Measurements from ENCODE around the gene C1QTNF12. TPM values are rescaled to one million over a fixed set of nuclear protein-coding genes. Genes with fewer than 3 reads are reported as not detected.

Gene C1QTNF12
- total RNA-seq, 2 experiments from 2014 or later: 1.8 to 6.1 TPM

DNA sequence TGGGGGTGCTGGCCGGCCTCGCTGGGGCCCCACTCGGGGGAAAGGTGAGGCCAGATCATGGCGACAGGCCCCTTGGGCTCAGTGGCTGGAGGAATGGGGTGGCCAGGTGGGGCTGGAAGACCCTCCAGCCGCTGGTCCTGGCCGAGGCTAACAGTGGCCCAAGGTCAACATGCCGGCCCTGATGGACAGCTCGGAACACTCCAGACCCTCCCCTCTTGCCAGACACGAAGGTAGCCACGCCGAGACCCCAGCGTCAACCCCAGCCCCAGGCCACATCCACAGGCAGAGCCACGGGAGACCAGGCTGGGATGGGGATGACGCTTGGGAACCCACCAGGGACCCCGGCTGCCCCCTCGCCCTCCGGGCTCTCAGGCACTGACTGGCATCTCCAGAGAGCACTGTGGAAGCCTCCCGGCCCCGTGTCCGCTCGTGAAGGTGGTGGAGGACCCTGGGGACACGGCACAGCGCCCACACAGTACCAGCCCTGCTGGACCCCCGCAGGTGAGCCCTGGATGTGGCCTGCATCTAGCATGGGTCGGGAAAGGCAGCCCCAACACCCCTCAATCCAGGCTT lies 905 bp upstream of the C1QTNF12 start:
- H3K9me2 ChIP-seq (ENCODE audit: insufficient read depth, low read length): no peaks in the 10 kb centered on the region
- H3K4me2 ChIP-seq (ENCODE audit: low read length): no peak overlapping the region
- intact Hi-C loops (cut with micrococcal nuclease; ENCODE audit: unreplicated experiment): no loop called here
- no peaks in the 10 kb centered on the region for H3K9me3 ChIP-seq (ENCODE audit: low read length)
- 0 out of 2 replicates have a peak, but pooled peaks cover 5% of the 10 kb centered on the region for H3K36me3 ChIP-seq (ENCODE audit: insufficient read depth, low read length)
- DNase-seq (ENCODE audit: low spot score): no peak
- BruUV-seq (replicated peaks): no TSS peak
- H2AFZ ChIP-seq (ENCODE audit: low read length): no peak overlapping the region
- peaks cover 9% of the 10 kb centered on the region for H3K4me1 ChIP-seq (ENCODE audit: insufficient read depth, low read length, poor library complexity, severe bottlenecking)
- no peak overlapping the region for H3K4me3 ChIP-seq (ENCODE audit: low read depth, low read length, poor library complexity, severe bottlenecking)
- no peaks in the 10 kb centered on the region for H4K20me1 ChIP-seq (ENCODE audit: insufficient read depth, low read length)
- H3K27ac ChIP-seq (ENCODE audit: low read depth, low read length, poor library complexity, severe bottlenecking): no peak overlapping the region
- no peaks in the 10 kb centered on the region for H3K79me2 ChIP-seq (ENCODE audit: insufficient read depth, low read depth, low read length)
- ChIA-PET POLR2A (no interaction called here), CTCF (ENCODE audit: unreplicated experiment) (no interaction called here)
- TF ChIP-seq EZH2phosphoT487 (IDR thresholded peaks at IDR 0.05; ENCODE audit: borderline replicate concordance, low read depth, low read length): no peak
- TF ChIP-seq, protein P1, sequence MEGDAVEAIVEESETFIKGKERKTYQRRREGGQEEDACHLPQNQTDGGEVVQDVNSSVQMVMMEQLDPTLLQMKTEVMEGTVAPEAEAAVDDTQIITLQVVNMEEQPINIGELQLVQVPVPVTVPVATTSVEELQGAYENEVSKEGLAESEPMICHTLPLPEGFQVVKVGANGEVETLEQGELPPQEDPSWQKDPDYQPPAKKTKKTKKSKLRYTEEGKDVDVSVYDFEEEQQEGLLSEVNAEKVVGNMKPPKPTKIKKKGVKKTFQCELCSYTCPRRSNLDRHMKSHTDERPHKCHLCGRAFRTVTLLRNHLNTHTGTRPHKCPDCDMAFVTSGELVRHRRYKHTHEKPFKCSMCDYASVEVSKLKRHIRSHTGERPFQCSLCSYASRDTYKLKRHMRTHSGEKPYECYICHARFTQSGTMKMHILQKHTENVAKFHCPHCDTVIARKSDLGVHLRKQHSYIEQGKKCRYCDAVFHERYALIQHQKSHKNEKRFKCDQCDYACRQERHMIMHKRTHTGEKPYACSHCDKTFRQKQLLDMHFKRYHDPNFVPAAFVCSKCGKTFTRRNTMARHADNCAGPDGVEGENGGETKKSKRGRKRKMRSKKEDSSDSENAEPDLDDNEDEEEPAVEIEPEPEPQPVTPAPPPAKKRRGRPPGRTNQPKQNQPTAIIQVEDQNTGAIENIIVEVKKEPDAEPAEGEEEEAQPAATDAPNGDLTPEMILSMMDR (conservative IDR thresholded peaks at IDR 0.05; ENCODE audit: low read length): no peak

DNA sequence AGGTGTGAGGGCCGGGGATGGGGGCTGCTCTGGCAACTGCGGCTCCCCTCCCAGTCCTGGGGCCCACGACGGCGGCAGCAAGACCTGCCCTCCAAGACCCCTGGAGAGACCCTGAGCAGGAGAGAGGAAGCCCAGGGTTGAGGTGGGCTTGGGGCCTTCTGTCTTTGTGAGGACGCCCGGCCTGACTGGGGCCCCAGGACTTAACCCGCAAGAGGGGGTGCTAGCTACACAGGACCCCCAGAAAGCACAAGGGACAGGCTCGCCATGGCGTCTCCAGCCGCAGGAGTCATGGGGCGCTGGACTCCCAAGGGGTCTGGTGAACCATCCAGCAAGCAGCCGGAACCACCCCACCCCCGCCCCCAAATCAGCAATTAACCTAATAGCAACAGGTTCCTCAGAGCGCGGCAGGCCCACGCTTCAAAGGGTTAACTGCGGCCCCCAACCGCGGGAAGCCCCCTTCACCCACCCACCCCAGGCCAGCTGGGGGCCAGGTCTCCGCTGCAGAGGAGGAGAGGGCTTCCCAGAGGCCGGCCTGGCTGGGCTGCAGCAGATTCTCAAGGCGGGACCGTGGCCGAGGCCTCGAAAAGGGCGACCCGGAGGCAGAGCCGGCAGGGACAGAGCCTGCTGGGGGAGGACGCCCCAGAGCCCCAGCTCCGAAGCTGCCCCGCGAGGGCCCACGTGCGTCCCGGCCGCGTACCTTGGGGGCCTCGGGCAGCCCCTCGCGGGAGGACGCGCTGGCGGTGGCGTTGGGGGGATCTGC lies 525 bp downstream of the C1QTNF12 start:
- no peak overlapping the region for H3K4me3 ChIP-seq (ENCODE audit: low read depth, low read length, poor library complexity, severe bottlenecking)
- H3K4me1 ChIP-seq (ENCODE audit: insufficient read depth, low read length, poor library complexity, severe bottlenecking): peaks cover 7% of the 10 kb centered on the region
- no peak for DNase-seq (ENCODE audit: low spot score)
- no peaks in the 10 kb centered on the region for H4K20me1 ChIP-seq (ENCODE audit: insufficient read depth, low read length)
- H3K4me2 ChIP-seq (ENCODE audit: low read length): no peak overlapping the region
- H3K9me3 ChIP-seq (ENCODE audit: low read length): no peaks in the 10 kb centered on the region
- ChIA-PET POLR2A (no interaction called here), CTCF (ENCODE audit: unreplicated experiment) (no interaction called here)
- BruUV-seq (replicated peaks): no TSS peak
- no peaks in the 10 kb centered on the region for H3K9me2 ChIP-seq (ENCODE audit: insufficient read depth, low read length)
- intact Hi-C loops (cut with micrococcal nuclease; ENCODE audit: unreplicated experiment): no loop called here
- H3K27ac ChIP-seq (ENCODE audit: low read depth, low read length, poor library complexity, severe bottlenecking): no peak overlapping the region
- TF ChIP-seq, protein P1 (conservative IDR thresholded peaks at IDR 0.05; ENCODE audit: low read length): no peak
- TF ChIP-seq EZH2phosphoT487 (IDR thresholded peaks at IDR 0.05; ENCODE audit: borderline replicate concordance, low read depth, low read length): no peak
- no peak overlapping the region for H2AFZ ChIP-seq (ENCODE audit: low read length)
- no peaks in the 10 kb centered on the region for H3K79me2 ChIP-seq (ENCODE audit: insufficient read depth, low read depth, low read length)
- H3K36me3 ChIP-seq (ENCODE audit: insufficient read depth, low read length): no peaks in the 10 kb centered on the region

- Histone ChIP-seq H3K27ac (ENCODE audit: low read depth, low read length, poor library complexity, severe bottlenecking) (no peak overlapping the region), H3K36me3 (ENCODE audit: insufficient read depth, low read length) (no peaks in the 10 kb centered on the region), H4K20me1 (ENCODE audit: insufficient read depth, low read length) (no peaks in the 10 kb centered on the region), H3K9me3 (ENCODE audit: low read length) (no peaks in the 10 kb centered on the region), H3K4me2 (ENCODE audit: low read length) (no peak overlapping the region), H3K9me2 (ENCODE audit: insufficient read depth, low read length) (no peaks in the 10 kb centered on the region), H3K79me2 (ENCODE audit: insufficient read depth, low read depth, low read length) (no peaks in the 10 kb centered on the region), H3K4me3 (ENCODE audit: low read depth, low read length, poor library complexity, severe bottlenecking) (no peak overlapping the region), H3K4me1 (ENCODE audit: insufficient read depth, low read length, poor library complexity, severe bottlenecking) (peaks cover under 1% of the 10 kb centered on the region), H2AFZ (ENCODE audit: low read length) (no peak overlapping the region)
- no peak for DNase-seq (ENCODE audit: low spot score)
- POLR2A ChIA-PET: no interaction called here
- CTCF ChIA-PET (ENCODE audit: unreplicated experiment): no interaction called here
- no peak for TF ChIP-seq EZH2phosphoT487 (IDR thresholded peaks at IDR 0.05; ENCODE audit: borderline replicate concordance, low read depth, low read length)
- TF ChIP-seq, protein P1 (conservative IDR thresholded peaks at IDR 0.05; ENCODE audit: low read length): no peak
- intact Hi-C loops (cut with micrococcal nuclease; ENCODE audit: unreplicated experiment): no loop called here
- no TSS peak for BruUV-seq (replicated peaks)
These were observed 1.2 kb downstream of the C1QTNF12 start for GRCh38 chr1:1245178-1245816.

Data from OCI-LY7 (cell line).